SK-N-SH treated with all-trans-retinoic acid at 6 μM for 48 hours (cell line): ENCODE results near the gene PCP4.

Experiments
- ATAC-seq: fragments of 200-7000 bp; cut with Tn5 transposase; 3 replicates; pipeline ENCODE4 v1.9.1; 2020; ENCODE audit warnings: mild to moderate bottlenecking, moderate library complexity
- ARNTL ChIP-seq: fragments of 450-650 bp; formaldehyde crosslinking; IDR thresholded peaks from 2 replicates; pipeline ENCODE4 v1.5.0; 2020; ENCODE audit warnings: low read depth, mild to moderate bottlenecking, moderate library complexity, borderline replicate concordance
- BACH2 ChIP-seq: fragments of 250-450 bp; sonication (Bioruptor Pico); IDR thresholded peaks from 2 replicates; pipeline ENCODE4 v1.9.0; 2021; ENCODE audit warnings: mild to moderate bottlenecking, borderline replicate concordance
- CSDC2 ChIP-seq: fragments of 250-450 bp; sonication (Bioruptor Pico); IDR thresholded peaks from 2 replicates; pipeline ENCODE4 v1.5.0; 2020; ENCODE audit warnings: mild to moderate bottlenecking, moderate library complexity
- CSRNP3 ChIP-seq: fragments of 250-450 bp; sonication (Bioruptor Pico); IDR thresholded peaks from 2 replicates; pipeline ENCODE4 v1.5.1; 2021; ENCODE audit warnings: mild to moderate bottlenecking, moderate library complexity
- ESRRG ChIP-seq: fragments of 250-450 bp; sonication (Bioruptor Pico); IDR thresholded peaks from 2 replicates; pipeline ENCODE4 v1.6.1; 2021; ENCODE audit warnings: mild to moderate bottlenecking
- ISL1 ChIP-seq: fragments of 250-450 bp; sonication (Bioruptor Pico); IDR thresholded peaks from 2 replicates; pipeline ENCODE4 v2.1.2; 2022; ENCODE audit warnings: mild to moderate bottlenecking, moderate library complexity
- OSR1 ChIP-seq: fragments of 250-450 bp; sonication (Bioruptor Pico); IDR thresholded peaks from 2 replicates; pipeline ENCODE4 v1.8.0; 2022; ENCODE audit warnings: moderate library complexity, mild to moderate bottlenecking, inconsistent platforms
- POU6F1 ChIP-seq: fragments of 250-450 bp; sonication (Bioruptor Pico); IDR thresholded peaks from 2 replicates; pipeline ENCODE4 v1.8.0; 2021; ENCODE audit warnings: low read depth, mild to moderate bottlenecking, moderate library complexity, borderline replicate concordance
- PPARA ChIP-seq: fragments of 250-450 bp; sonication (Bioruptor Pico); IDR thresholded peaks from 2 replicates; pipeline ENCODE4 v1.5.0; 2020; ENCODE audit warnings: mild to moderate bottlenecking, borderline replicate concordance
- RARB ChIP-seq: fragments of 250-450 bp; sonication (Bioruptor Pico); IDR thresholded peaks from 2 replicates; pipeline ENCODE4 v1.8.0; 2021; ENCODE audit warnings: mild to moderate bottlenecking, moderate library complexity
- SNAI2 ChIP-seq: fragments of 250-450 bp; sonication (Bioruptor Pico); IDR thresholded peaks from 2 replicates; pipeline ENCODE4 v1.5.0; 2020; ENCODE audit warnings: mild to moderate bottlenecking, moderate library complexity
- TCF4 ChIP-seq: fragments of 250-450 bp; sonication (Bioruptor Pico); IDR thresholded peaks from 2 replicates; pipeline ENCODE4 v1.8.0; 2021; ENCODE audit warnings: mild to moderate bottlenecking, moderate library complexity, borderline replicate concordance
- TOX ChIP-seq: fragments of 250-450 bp; sonication (Bioruptor Pico); IDR thresholded peaks from 2 replicates; pipeline ENCODE4 v1.8.0; 2021; ENCODE audit warnings: mild to moderate bottlenecking, moderate library complexity, borderline replicate concordance
- TSHZ2 ChIP-seq: fragments of 250-450 bp; sonication (Bioruptor Pico); IDR thresholded peaks from 2 replicates; pipeline ENCODE4 v1.5.0; 2020; ENCODE audit warnings: mild to moderate bottlenecking, moderate library complexity
- ZC3H10 ChIP-seq: fragments of 250-450 bp; sonication (Bioruptor Pico); IDR thresholded peaks from 2 replicates; pipeline ENCODE4 v1.5.1; 2021; ENCODE audit warnings: mild to moderate bottlenecking, moderate library complexity
- ZFP3 ChIP-seq: fragments of 250-450 bp; sonication (Bioruptor Pico); IDR thresholded peaks from 2 replicates; pipeline ENCODE4 v1.5.0; 2020; ENCODE audit warnings: mild to moderate bottlenecking, moderate library complexity
- ZFP30 ChIP-seq: fragments of 450-650 bp; formaldehyde crosslinking; IDR thresholded peaks from 2 replicates; pipeline ENCODE4 v1.5.0; 2022; ENCODE audit warnings: mild to moderate bottlenecking, moderate library complexity
- ZNF565 ChIP-seq: fragments of 450-650 bp; formaldehyde crosslinking; conservative IDR thresholded peaks from 2 replicates; pipeline ENCODE4 v1.5.0; 2020; ENCODE audit warnings: low read depth, mild to moderate bottlenecking, moderate library complexity
- ZNF8 ChIP-seq: fragments of 450-650 bp; formaldehyde crosslinking; IDR thresholded peaks from 2 replicates; pipeline ENCODE4 v1.5.0; 2020; ENCODE audit warnings: mild to moderate bottlenecking, moderate library complexity
- TF ChIP-seq, protein P1 (sequence below): fragments of 250-450 bp; sonication (Bioruptor Pico); IDR thresholded peaks from 2 replicates; pipeline ENCODE4 v1.8.0; 2020; ENCODE audit warnings: mild to moderate bottlenecking, moderate library complexity, borderline replicate concordance

PCP4 gene

GRCh38 chr21:39946199-39946598 is 79.0 kb downstream of the PCP4 start (continued):
- TF ChIP-seq CSRNP3 (CRISPR knock-in tag) (no peak), ISL1 (CRISPR knock-in tag) (no peak), CSDC2 (CRISPR knock-in tag) (no peak), TOX (CRISPR knock-in tag) (no peak), PPARA (CRISPR knock-in tag) (no peak), TSHZ2 (CRISPR knock-in tag) (no peak), ZFP30 (CRISPR knock-in tag) (no peak), TCF4 (CRISPR knock-in tag) (no peak), ARNTL (CRISPR knock-in tag) (no peak)

GRCh38 chr21:39947031-39947430 is 79.8 kb downstream of the PCP4 start:
- ATAC-seq: no peak
- TF ChIP-seq PPARA (CRISPR knock-in tag) (no peak), ZNF8 (CRISPR knock-in tag) (no peak), CSDC2 (CRISPR knock-in tag) (no peak), TSHZ2 (CRISPR knock-in tag) (no peak), TOX (CRISPR knock-in tag) (no peak), BACH2 (CRISPR knock-in tag) (no peak), ZC3H10 (no peak), ARNTL (CRISPR knock-in tag) (no peak)

DNA sequence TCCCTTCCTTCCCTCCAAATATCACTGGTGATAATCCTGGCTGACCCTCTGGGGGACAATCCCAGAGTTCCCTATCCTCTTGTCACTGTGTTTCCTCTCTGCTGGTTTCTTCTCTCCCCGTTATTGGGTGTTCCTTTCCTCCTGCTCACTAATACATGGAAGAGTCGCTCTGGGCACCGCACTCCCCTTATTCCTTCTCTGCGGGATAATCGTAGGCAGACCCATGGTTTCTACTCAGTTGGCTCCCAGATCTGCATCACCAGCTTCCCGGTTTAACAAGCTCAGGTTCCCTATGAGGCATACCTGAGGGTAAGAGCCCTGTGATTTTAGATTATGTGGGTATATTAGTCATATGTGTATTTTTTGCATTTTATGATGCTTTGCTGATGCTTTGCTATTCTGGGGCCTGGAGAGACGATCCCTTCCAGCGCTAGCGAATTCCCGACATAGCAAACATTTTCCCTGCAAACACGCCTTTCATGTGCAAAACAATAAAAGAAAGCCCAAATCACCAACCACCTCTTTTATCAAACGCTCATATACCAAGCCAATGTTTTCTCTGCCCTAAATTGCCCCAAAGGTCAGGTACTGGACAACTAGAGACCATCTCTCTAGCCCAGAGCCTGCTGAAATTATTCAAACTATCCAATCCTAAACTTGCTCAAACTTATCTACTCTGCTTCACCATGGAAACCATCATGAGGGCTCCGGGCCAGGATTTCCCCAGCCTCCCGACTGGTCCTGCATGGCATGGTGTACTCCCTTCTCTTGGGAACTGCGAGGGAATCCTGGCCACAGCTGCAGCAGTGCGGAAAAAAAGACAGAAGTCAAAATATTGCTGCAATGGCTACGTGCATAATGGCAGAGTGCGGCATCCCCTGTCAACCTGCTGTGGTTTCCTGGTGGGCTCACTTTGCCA is 84.2 kb downstream of the PCP4 start:
- TF ChIP-seq ISL1 (CRISPR knock-in tag) (no peak), ZFP30 (CRISPR knock-in tag) (no peak), TOX (CRISPR knock-in tag) (no peak), TCF4 (CRISPR knock-in tag) (no peak), POU6F1 (no peak), ZFP3 (no peak), SNAI2 (CRISPR knock-in tag) (no peak), RARB (CRISPR knock-in tag) (no peak), TSHZ2 (CRISPR knock-in tag) (no peak), ARNTL (CRISPR knock-in tag) (no peak), ZC3H10 (no peak), CSDC2 (CRISPR knock-in tag) (no peak), OSR1 (no peak), ZNF565 (no peak), ESRRG (CRISPR knock-in tag) (no peak)
- TF ChIP-seq, protein P1, sequence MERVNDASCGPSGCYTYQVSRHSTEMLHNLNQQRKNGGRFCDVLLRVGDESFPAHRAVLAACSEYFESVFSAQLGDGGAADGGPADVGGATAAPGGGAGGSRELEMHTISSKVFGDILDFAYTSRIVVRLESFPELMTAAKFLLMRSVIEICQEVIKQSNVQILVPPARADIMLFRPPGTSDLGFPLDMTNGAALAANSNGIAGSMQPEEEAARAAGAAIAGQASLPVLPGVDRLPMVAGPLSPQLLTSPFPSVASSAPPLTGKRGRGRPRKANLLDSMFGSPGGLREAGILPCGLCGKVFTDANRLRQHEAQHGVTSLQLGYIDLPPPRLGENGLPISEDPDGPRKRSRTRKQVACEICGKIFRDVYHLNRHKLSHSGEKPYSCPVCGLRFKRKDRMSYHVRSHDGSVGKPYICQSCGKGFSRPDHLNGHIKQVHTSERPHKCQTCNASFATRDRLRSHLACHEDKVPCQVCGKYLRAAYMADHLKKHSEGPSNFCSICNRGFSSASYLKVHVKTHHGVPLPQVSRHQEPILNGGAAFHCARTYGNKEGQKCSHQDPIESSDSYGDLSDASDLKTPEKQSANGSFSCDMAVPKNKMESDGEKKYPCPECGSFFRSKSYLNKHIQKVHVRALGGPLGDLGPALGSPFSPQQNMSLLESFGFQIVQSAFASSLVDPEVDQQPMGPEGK: no peak
- ATAC-seq: no peak
